Spinal cord (tissue), 10 donors: ENCODE results near the gene CDC14B. TPM values are rescaled to one million over a fixed set of nuclear protein-coding genes. Genes with fewer than 3 reads are reported as not detected.

ENCODE experiments used
- DNase-seq, 6 donors: peaks; one replicate each; pipeline versions ENCODE4 v3.0.0 to v3.0.0-alpha.2; 2013 to 2015; ENCODE audit warnings: low spot score in 6 of 6, low read depth in 4 of 6
- H3K27ac ChIP-seq: one replicate; pipeline ENCODE4 v1.5.1; 2013; ENCODE audit warnings: low read depth, low read length, control low read depth
- H3K27me3 ChIP-seq: one replicate; pipeline ENCODE4 v1.6.1; 2013; ENCODE audit warnings: low read length; ENCODE audit not compliant: control insufficient read depth, insufficient read depth
- H3K36me3 ChIP-seq: one replicate; pipeline ENCODE4 v1.6.1; 2013; ENCODE audit warnings: low read length; ENCODE audit not compliant: control insufficient read depth, insufficient read depth
- H3K4me1 ChIP-seq: one replicate; pipeline ENCODE4 v1.6.1; 2013; ENCODE audit warnings: low read length; ENCODE audit not compliant: control insufficient read depth, insufficient read depth
- H3K4me3 ChIP-seq: one replicate; pipeline ENCODE4 v1.5.1; 2013; ENCODE audit warnings: low read depth, low read length, control low read depth
- H3K9me3 ChIP-seq: one replicate; pipeline ENCODE4 v1.6.1; 2013; ENCODE audit warnings: low read length; ENCODE audit not compliant: control insufficient read depth, insufficient read depth
- WGBS: methylation state at CpG from one replicate; pipeline ENCODE4 v1.1.5; 2013; ENCODE audit warnings: missing lambda C conversion rate; ENCODE audit not compliant: insufficient coverage; 5-methylcytosine and 5-hydroxymethylcytosine counted together
- polyA plus RNA-seq, 2 donors: library from polyadenylated mRNA; unstranded; fragments of 120-200 nt; gene quantifications; one replicate each; pipeline ENCODE4 v1.2.1, GENCODE V29; 2013; ENCODE audit not compliant: insufficient read length in 2 of 2
- total RNA-seq, 2 donors: library from RNA; depleted of rRNA in 1 of 2; stranded (reverse); fragments of 120-200 nt in 1 of 2; fragments of >200 nt in 1 of 2; gene quantifications; one replicate each; pipeline versions ENCODE4 v1.2.3 to v1.2.4, GENCODE V29; 2013 to 2014
- donor health status: healthy.

The CDC14B gene
- total and polyA plus RNA-seq, 4 donors = 19.5 to 46.5 (median 20.1) TPM

GRCh38 chr9:96574931-96575351, 44.7 kb downstream of the CDC14B start:
- DNase-seq = no peak
- no peak overlapping the region for H3K27ac ChIP-seq
- H3K4me3 ChIP-seq = no peak overlapping the region
- H3K9me3 ChIP-seq = no peaks in the 10 kb centered on the region
- H3K36me3 ChIP-seq = no peaks in the 10 kb centered on the region
- 94% methylated on average over 3 of the region's 8 CpGs for WGBS
- H3K4me1 ChIP-seq = no peaks in the 10 kb centered on the region
- no peaks in the 10 kb centered on the region for H3K27me3 ChIP-seq

DNA sequence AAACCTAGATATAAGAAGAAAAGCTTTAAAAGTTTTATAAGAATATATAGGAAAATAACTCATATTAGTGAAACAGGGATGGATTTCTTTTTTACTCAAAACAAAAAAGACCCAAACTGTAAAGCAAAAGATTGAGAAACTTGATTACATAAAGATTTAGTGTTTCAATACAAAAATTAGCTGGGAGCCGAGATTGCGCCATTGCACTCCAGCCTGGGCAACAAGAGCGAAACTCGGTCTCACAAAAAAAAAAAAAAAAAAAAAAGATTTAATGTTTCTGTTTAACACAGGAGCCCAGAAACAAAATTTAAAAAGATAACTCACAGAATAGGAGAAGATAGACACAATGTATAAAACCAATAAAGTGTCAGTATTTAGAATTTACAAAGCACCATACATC, 45.2 kb downstream of the CDC14B start:
- no CpG with 5 or more reads among the region's 4 CpGs for WGBS
- no peaks in the 10 kb centered on the region for H3K9me3 ChIP-seq
- H3K4me3 ChIP-seq = no peak overlapping the region
- no peaks in the 10 kb centered on the region for H3K27me3 ChIP-seq
- no peaks in the 10 kb centered on the region for H3K36me3 ChIP-seq
- no peak overlapping the region for H3K27ac ChIP-seq
- no peak for DNase-seq
- no peaks in the 10 kb centered on the region for H3K4me1 ChIP-seq

- peak overlapping the region; percentile 86 for H3K27ac ChIP-seq
- DNase-seq = peak in 1 of 6 donors; percentile 35
- WGBS = 2% methylated on average over 18 of the region's 20 CpGs
Measured at GRCh38 chr9:96567203-96567700, 52.4 kb downstream of the CDC14B start.

GRCh38 chr9:96566498-96567202, 53.0 kb downstream of the CDC14B start:
- peak overlapping the region; percentile 86 for H3K27ac ChIP-seq
- H3K4me1 ChIP-seq = peaks cover 12% of the 10 kb centered on the region
- H3K36me3 ChIP-seq = peaks cover 2% of the 10 kb centered on the region
- under 1% methylated on average over 59 of the region's 59 CpGs for WGBS
- H3K4me3 ChIP-seq = peak overlapping the region; percentile 75
- no peaks in the 10 kb centered on the region for H3K9me3 ChIP-seq
- DNase-seq = peak in 5 of 6 donors; percentile 24 to 75 (median 44)
- H3K27me3 ChIP-seq = peaks cover 5% of the 10 kb centered on the region

More at GRCh38 chr9:96567203-96567700, 52.4 kb downstream of the CDC14B start:
- Histone ChIP-seq H3K4me3 (peak overlapping the region; percentile 75), H3K27me3 (peaks cover 5% of the 10 kb centered on the region), H3K9me3 (no peaks in the 10 kb centered on the region), H3K36me3 (no peaks in the 10 kb centered on the region), H3K4me1 (peaks cover 12% of the 10 kb centered on the region)

DNA sequence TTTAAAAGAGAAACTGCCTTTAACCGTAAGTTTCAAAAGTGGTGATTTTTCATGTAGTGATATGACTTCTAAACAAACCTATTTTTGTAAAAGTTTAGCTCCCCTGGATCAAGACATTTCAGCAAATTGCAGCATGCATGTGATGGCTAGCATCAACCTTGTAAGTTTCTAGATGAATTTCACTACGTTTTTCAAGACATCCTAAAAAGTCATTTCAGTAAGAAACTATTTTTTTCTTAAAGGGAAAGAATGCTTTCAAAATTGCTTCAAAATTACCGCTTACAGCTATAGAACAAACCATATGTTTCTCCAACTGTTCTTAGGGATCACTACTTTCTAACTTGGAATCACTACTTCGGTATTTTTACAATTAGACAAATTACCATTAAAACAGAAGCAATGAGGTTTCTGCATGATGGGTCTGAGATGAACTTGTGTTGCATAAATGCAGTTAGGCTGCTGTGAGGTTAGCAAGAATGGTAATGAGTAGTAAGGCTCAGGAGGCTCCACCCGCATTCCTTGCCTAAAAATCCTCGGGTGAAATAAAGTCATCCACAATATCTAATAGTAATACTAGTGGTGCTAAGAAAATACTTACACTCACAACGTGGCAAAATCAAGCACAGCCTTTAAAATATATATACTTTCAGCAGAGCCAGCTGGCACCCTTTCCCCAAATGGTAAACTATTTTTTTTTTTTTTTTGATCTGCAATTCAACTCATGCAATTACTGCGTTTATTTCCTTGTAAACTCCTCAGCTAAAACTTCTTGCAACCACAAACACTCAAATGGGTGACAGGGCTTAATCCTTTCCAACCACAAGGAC, 53.8 kb downstream of the CDC14B start:
- Histone ChIP-seq H3K4me3 (peak overlapping the region; percentile 75), H3K36me3 (peaks cover 6% of the 10 kb centered on the region), H3K27me3 (peaks cover 5% of the 10 kb centered on the region), H3K4me1 (peaks cover 12% of the 10 kb centered on the region), H3K27ac (peak overlapping the region; percentile 86), H3K9me3 (no peaks in the 10 kb centered on the region)
- DNase-seq = peak in 2 of 6 donors; percentile 24 to 61
- 26% methylated on average over 2 of the region's 8 CpGs for WGBS

- DNase-seq = no peak
- Histone ChIP-seq H3K4me3 (no peak overlapping the region), H3K27me3 (peaks cover 5% of the 10 kb centered on the region), H3K9me3 (no peaks in the 10 kb centered on the region), H3K4me1 (peaks cover 12% of the 10 kb centered on the region), H3K36me3 (peaks cover 6% of the 10 kb centered on the region), H3K27ac (no peak overlapping the region)
- 63% methylated on average over 2 of the region's 4 CpGs for WGBS
Measured at GRCh38 chr9:96564217-96564616, 55.4 kb downstream of the CDC14B start.

GRCh38 chr9:96559339-96559943, 60.2 kb downstream of the CDC14B start:
- peaks cover 10% of the 10 kb centered on the region for H3K4me1 ChIP-seq
- peak in 2 of 6 donors; percentile 16 to 90 for DNase-seq

DNA sequence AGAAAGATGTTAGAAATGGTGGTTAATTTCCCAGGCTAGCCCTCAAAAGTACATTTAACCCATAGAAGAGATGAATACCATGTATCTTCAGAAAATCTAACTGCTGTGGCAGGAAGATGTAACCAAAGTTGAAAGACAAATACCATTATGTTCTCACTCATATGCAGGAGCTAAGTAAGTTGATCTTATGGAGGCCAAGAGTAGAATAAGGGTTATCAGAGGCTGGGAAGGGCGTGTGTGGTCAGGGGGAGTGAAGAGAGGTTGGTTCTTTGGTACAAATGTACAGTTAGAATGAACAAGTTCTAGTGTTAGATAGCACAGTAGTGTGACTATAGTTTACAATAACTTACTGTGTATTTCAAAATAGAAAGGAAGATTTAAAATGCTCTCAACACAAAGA, 61.7 kb downstream of the CDC14B start:
- Histone ChIP-seq H3K4me1 (peaks cover 10% of the 10 kb centered on the region), H3K27me3 (no peaks in the 10 kb centered on the region), H3K4me3 (no peak overlapping the region), H3K9me3 (no peaks in the 10 kb centered on the region), H3K27ac (no peak overlapping the region), H3K36me3 (peaks cover 9% of the 10 kb centered on the region)
- no CpG with 5 or more reads among the region's 1 CpG for WGBS
- DNase-seq = no peak

More at GRCh38 chr9:96559339-96559943, 60.2 kb downstream of the CDC14B start:
- H3K36me3 ChIP-seq = peaks cover 6% of the 10 kb centered on the region
- WGBS = 100% methylated on average over 1 of the region's 6 CpGs
- no peaks in the 10 kb centered on the region for H3K9me3 ChIP-seq
- H3K27me3 ChIP-seq = no peaks in the 10 kb centered on the region
- H3K4me3 ChIP-seq = no peak overlapping the region
- H3K27ac ChIP-seq = no peak overlapping the region

- Histone ChIP-seq H3K27ac (no peak overlapping the region), H3K9me3 (no peaks in the 10 kb centered on the region), H3K36me3 (peaks cover 9% of the 10 kb centered on the region), H3K4me1 (peaks cover 10% of the 10 kb centered on the region), H3K4me3 (no peak overlapping the region), H3K27me3 (no peaks in the 10 kb centered on the region)
- WGBS = 80% methylated on average over 14 of the region's 15 CpGs
- no peak for DNase-seq
Measured at GRCh38 chr9:96556701-96557461, 62.8 kb downstream of the CDC14B start.
